HG03103 (cell line): ENCODE results near the gene FLG.
"Not testable (repeated sequence)": the region's sequence is repeated elsewhere in the genome, so short reads cannot be mapped to it uniquely, and the experiment has no call there.

Source experiments
- ATAC-seq: cut with Tn5 transposase; IDR thresholded peaks from one replicate; pipeline ENCODE4 v1.9.1; 2021; ENCODE audit warnings: low read depth; ENCODE audit not compliant: unreplicated experiment

Gene FLG

DNA sequence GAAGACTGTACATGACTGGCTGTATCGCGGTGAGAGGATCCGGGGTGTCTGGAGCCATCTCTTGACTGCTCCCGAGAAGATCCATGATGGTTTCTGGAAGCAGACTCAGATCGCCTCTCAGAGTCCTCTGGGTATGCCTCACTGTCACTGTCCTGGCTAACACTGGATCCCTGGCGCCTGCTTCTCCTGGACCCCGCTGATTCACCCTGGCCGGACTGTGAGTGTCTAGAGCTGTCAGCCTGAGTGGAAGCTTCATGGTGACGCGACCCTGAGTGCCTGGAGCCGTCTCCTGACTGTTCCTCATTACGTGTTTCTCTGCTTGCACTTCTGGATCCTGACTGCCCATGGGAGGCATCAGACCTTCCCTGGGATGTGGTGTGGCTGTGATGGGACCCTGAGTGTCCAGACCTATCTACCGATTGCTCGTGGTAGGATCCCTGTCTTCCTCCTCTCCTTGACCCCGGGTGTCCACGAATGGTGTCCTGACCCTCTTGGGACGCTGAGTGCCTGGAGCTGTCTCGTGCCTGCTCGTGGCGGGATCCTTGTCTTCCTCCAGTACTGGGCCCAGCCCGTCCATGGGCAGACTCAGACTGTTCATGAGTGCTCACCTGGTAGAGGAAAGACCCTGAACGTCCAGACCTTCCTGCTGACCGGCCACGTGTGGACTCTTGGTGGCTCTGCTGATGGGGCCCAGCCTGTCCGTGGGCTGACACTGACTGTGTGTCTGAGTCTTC lies 21.7 kb downstream of the FLG start:
- ATAC-seq = not testable (repeated sequence)

DNA sequence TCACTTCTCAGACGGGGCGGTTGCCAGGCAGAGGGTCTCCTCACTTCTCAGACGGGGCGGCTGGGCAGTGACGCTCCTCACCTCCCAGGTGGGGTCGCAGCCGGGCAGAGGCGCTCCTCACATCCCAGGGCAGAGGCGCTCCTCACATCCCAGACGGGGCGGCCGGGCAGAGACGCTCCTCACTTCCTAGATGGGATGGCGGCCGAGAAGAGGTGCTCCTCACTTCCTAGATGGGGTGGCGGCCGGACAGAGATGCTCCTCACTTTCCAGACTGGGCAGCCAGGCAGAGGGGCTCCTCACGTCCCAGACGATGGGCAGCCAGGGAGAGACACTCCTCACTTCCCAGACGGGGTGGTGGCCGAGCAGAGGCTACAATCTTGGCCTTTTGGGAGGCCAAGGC lies 68.6 kb downstream of the FLG start:
- ATAC-seq = not testable (repeated sequence)
